B cell (primary cell): Measurements from ENCODE around the gene MRM2. TPM values are rescaled to one million over a fixed set of nuclear protein-coding genes. Genes with fewer than 3 reads are reported as not detected.

ENCODE experiments used
- ATAC-seq: fragments of 200-7000 bp; cut with Tn5 transposase; one replicate; pipeline ENCODE4 v1.10.0; 2021; ENCODE audit warnings: low read depth, mild to moderate bottlenecking, moderate number of reproducible peaks, moderate library complexity
- CTCF ChIA-PET: fragments of 350-600 bp; sonication (Branson Sonifier 250); formaldehyde crosslinking; loops from one replicate; lab custom pipeline; 2021; ENCODE audit warnings: antibody characterized with exemption, inconsistent platforms; lab: Charles Lee
- POLR2A ChIA-PET: fragments of 350-600 bp; sonication (Branson Sonifier 250); formaldehyde crosslinking; loops from one replicate; lab custom pipeline; 2021; ENCODE audit warnings: antibody characterized with exemption; lab: Charles Lee
- DNase-seq: peaks from one replicate; pipeline ENCODE4 v3.0.0; 2013
- H2AFZ ChIP-seq: 2 replicates; pipeline ENCODE4 v1.6.1; 2012; ENCODE audit warnings: mild to moderate bottlenecking, low read depth, low read length; ENCODE audit not compliant: insufficient read depth, poor library complexity, severe bottlenecking
- H3K27ac ChIP-seq, 2 donors: 1 replicate in 1 of 2; 2 replicates in 1 of 2; pipeline ENCODE4 v1.5.1; 2012 to 2013; ENCODE audit warnings: low read length in 2 of 2, mild to moderate bottlenecking in 2 of 2, moderate library complexity in 1 of 2
- H3K27me3 ChIP-seq, 4 experiments: fragments of 200-600 bp in 1 of 4; sonication (generic) in 1 of 4; replicated peaks in 1 of 4; 1 replicate in 2 of 4; 2 replicates in 2 of 4; pipeline versions ENCODE4 v1.6.1 to v1.7.0; 2013 to 2016; ENCODE audit warnings: low read length in 3 of 4, mild to moderate bottlenecking in 2 of 4, mixed read lengths in 1 of 4, moderate library complexity in 1 of 4; ENCODE audit not compliant: insufficient read depth in 4 of 4, control insufficient read depth in 3 of 4; ENCODE audit errors: control extremely low read depth in 1 of 4
- H3K36me3 ChIP-seq, 2 experiments: replicated peaks in 1 of 2; 1 replicate in 1 of 2; 2 replicates in 1 of 2; pipeline versions ENCODE4 v1.6.1 to v1.7.1; 2013; ENCODE audit warnings: low read length in 1 of 2; ENCODE audit not compliant: insufficient read depth in 2 of 2, control insufficient read depth in 1 of 2; ENCODE audit errors: control extremely low read depth in 1 of 2, extremely low read depth in 1 of 2
- H3K4me1 ChIP-seq, 2 donors: fragments of 200-600 bp in 1 of 2; sonication (generic) in 1 of 2; 1 replicate in 1 of 2; 2 replicates in 1 of 2; pipeline versions ENCODE4 v1.5.1 to v1.6.1; 2013 to 2017; ENCODE audit warnings: low read length in 2 of 2; ENCODE audit not compliant: control insufficient read depth in 2 of 2, insufficient read depth in 2 of 2
- H3K4me2 ChIP-seq: replicated peaks from 2 replicates; pipeline ENCODE3; 2012; ENCODE audit warnings: mild to moderate bottlenecking, low read depth, low read length; ENCODE audit not compliant: poor library complexity, severe bottlenecking
- H3K4me3 ChIP-seq, 5 experiments: fragments of 200-600 bp in 1 of 5; sonication (generic) in 1 of 5; 1 replicate in 3 of 5; 2 replicates in 2 of 5; pipeline versions ENCODE4 v1.5.1 to v1.7.0; 2011 to 2016; ENCODE audit warnings: low read length in 4 of 5, mild to moderate bottlenecking in 4 of 5, low read depth in 2 of 5, control low read depth in 1 of 5, moderate library complexity in 1 of 5; ENCODE audit not compliant: insufficient read depth in 1 of 5; ENCODE audit errors: control extremely low read depth in 1 of 5, extremely low read depth in 1 of 5
- H3K79me2 ChIP-seq: fragments of 200-600 bp; sonication (generic); one replicate; pipeline ENCODE4 v1.6.0; 2016; ENCODE audit warnings: low read length; ENCODE audit not compliant: control insufficient read depth, insufficient read depth
- H3K9ac ChIP-seq: fragments of 200-600 bp; sonication (generic); 2 replicates; pipeline ENCODE4 v1.6.1; 2017; ENCODE audit warnings: mild to moderate bottlenecking, low read length, moderate library complexity
- H3K9me3 ChIP-seq, 3 donors: one replicate each; pipeline versions ENCODE4 v1.6.1 to v1.7.1; 2013; ENCODE audit warnings: low read length in 2 of 3; ENCODE audit not compliant: control insufficient read depth in 2 of 3, insufficient read depth in 1 of 3; ENCODE audit errors: control extremely low read depth in 1 of 3
- H4K20me1 ChIP-seq: 2 replicates; pipeline ENCODE4 v1.6.0; 2012; ENCODE audit warnings: mild to moderate bottlenecking, low read length; ENCODE audit not compliant: insufficient read depth, control insufficient read depth, poor library complexity, severe bottlenecking
- H3K27ac Mint-ChIP-seq: one replicate; pipeline ENCODE4 v1.8.0; 2021; ENCODE audit warnings: mixed read lengths
- H3K27me3 Mint-ChIP-seq: one replicate; pipeline ENCODE4 v1.8.0; 2021; ENCODE audit warnings: mixed read lengths
- H3K4me1 Mint-ChIP-seq: one replicate; pipeline ENCODE4 v1.8.0; 2021; ENCODE audit warnings: mixed read lengths
- H3K4me3 Mint-ChIP-seq: one replicate; pipeline ENCODE4 v1.8.0; 2021; ENCODE audit warnings: mixed read lengths
- H3K9me3 Mint-ChIP-seq: one replicate; pipeline ENCODE4 v1.8.0; 2022; ENCODE audit warnings: mixed read lengths; ENCODE audit not compliant: insufficient read depth
- CTCF ChIP-seq: fragments of 200-600 bp; IDR thresholded peaks from one replicate; pipeline ENCODE4 v1.8.0; 2022; ENCODE audit warnings: antibody characterized with exemption, mild to moderate bottlenecking
- EZH2 ChIP-seq: IDR thresholded peaks from 2 replicates; pipeline ENCODE4 v1.6.1; 2012; ENCODE audit warnings: borderline replicate concordance, low read depth, mild to moderate bottlenecking, moderate library complexity, low read length; ENCODE audit not compliant: insufficient read depth, poor library complexity, severe bottlenecking
- WGBS: methylation state at CpG from one replicate; pipeline ENCODE4 v1.1.5; 2013; ENCODE audit warnings: missing lambda C conversion rate; ENCODE audit not compliant: insufficient coverage; 5-methylcytosine and 5-hydroxymethylcytosine counted together
- intact Hi-C: fragments of 100-400 bp; cut with micrococcal nuclease; formaldehyde crosslinking; loops from one replicate; pipeline ENCODE4 v1.10.0; 2022
- polyA plus RNA-seq: library from polyadenylated mRNA; depleted of rRNA; stranded (reverse); fragments of >200 nt; gene quantifications from 2 replicates; pipeline ENCODE4 v1.2.3, GENCODE V29; 2012
- total RNA-seq, 2 donors: library from RNA; stranded (reverse); fragments of 120-200 nt in 1 of 2; gene quantifications; 1 replicate in 1 of 2; 2 replicates in 1 of 2; pipeline versions ENCODE4 v1.2.3 to v1.2.4, GENCODE V29; 2013 to 2022

The MRM2 gene
- total and polyA plus RNA-seq, 2 donors (not counting 1 experiment from before 2014, with no cell fraction given) = 9.2 to 29.0 TPM

GRCh38 chr7:2202361-2202761 is 39.6 kb downstream of the MRM2 start:
- no peak overlapping the region for H2AFZ ChIP-seq
- no peak overlapping the region for H3K27ac ChIP-seq
- H3K9me3 Mint-ChIP-seq = no peaks in the 10 kb centered on the region
- H3K9ac ChIP-seq = no peak overlapping the region
- POLR2A ChIA-PET = no interaction called here
- DNase-seq = no peak
- WGBS = 86% methylated on average over 12 of the region's 14 CpGs
- no peaks in the 10 kb centered on the region for H3K27me3 ChIP-seq
- H3K36me3 ChIP-seq = peaks cover 0 to 25% of the 10 kb centered on the region in 2 experiments
- H3K4me3 ChIP-seq = no peak overlapping the region
- H3K79me2 ChIP-seq = peaks cover 45% of the 10 kb centered on the region
- intact Hi-C loops = no loop called here
- H3K27ac Mint-ChIP-seq = no peak overlapping the region
- H3K27me3 Mint-ChIP-seq = no peaks in the 10 kb centered on the region
- CTCF ChIA-PET = no interaction called here
- H4K20me1 ChIP-seq = peaks cover 9% of the 10 kb centered on the region
- H3K4me3 Mint-ChIP-seq = no peak overlapping the region
- H3K9me3 ChIP-seq = no peaks in the 10 kb centered on the region
- no peak overlapping the region for H3K4me2 ChIP-seq
- TF ChIP-seq EZH2 = no peak
- TF ChIP-seq CTCF = no peak
- H3K4me1 Mint-ChIP-seq = peaks cover 15% of the 10 kb centered on the region
- H3K4me1 ChIP-seq = peaks cover 0 to 14% of the 10 kb centered on the region in 2 donors
- ATAC-seq = no peak

GRCh38 chr7:2201686-2202360 is 40.2 kb downstream of the MRM2 start:
- H3K4me1 Mint-ChIP-seq = peaks cover 15% of the 10 kb centered on the region
- H3K27ac Mint-ChIP-seq = no peak overlapping the region
- ATAC-seq (no peak), DNase-seq (no peak)
- ChIA-PET POLR2A (no interaction called here), CTCF (no interaction called here)
- Histone ChIP-seq H3K36me3 (peaks cover 0 to 24% of the 10 kb centered on the region in 2 experiments), H3K9me3 (peaks cover 0 to 4% (median 0%) of the 10 kb centered on the region in 3 donors), H3K4me1 (peaks cover 0 to 14% of the 10 kb centered on the region in 2 donors), H3K27ac (no peak overlapping the region), H3K79me2 (peaks cover 47% of the 10 kb centered on the region), H2AFZ (no peak overlapping the region), H3K9ac (no peak overlapping the region), H4K20me1 (peaks cover 9% of the 10 kb centered on the region), H3K27me3 (no peaks in the 10 kb centered on the region), H3K4me3 (no peak overlapping the region), H3K4me2 (no peak overlapping the region)
- no peak overlapping the region for H3K4me3 Mint-ChIP-seq
- no peak for TF ChIP-seq CTCF
- no peak for TF ChIP-seq EZH2
- H3K9me3 Mint-ChIP-seq = no peaks in the 10 kb centered on the region
- 97% methylated on average over 23 of the region's 31 CpGs for WGBS
- intact Hi-C loops = no loop called here
- H3K27me3 Mint-ChIP-seq = no peaks in the 10 kb centered on the region
